Dendritic cell treated with granulocyte-macrophage colony-stimulating factor and Interleukin-4, amounts not matched to agents 40 ng/mL and 50 ng/mL, for 4 days (primary cell): ENCODE results near the gene SEMA4F.

Source experiments
- H3K27ac Mint-ChIP-seq: one replicate; pipeline ENCODE4 v1.8.0; 2022; ENCODE audit warnings: mild to moderate bottlenecking, mixed read lengths
- H3K27me3 Mint-ChIP-seq: one replicate; pipeline ENCODE4 v1.8.0; 2022; ENCODE audit warnings: mild to moderate bottlenecking, mixed read lengths
- H3K36me3 Mint-ChIP-seq: one replicate; pipeline ENCODE4 v1.8.0; 2022; ENCODE audit warnings: low read depth, mixed read lengths
- H3K4me1 Mint-ChIP-seq: one replicate; pipeline ENCODE4 v1.8.0; 2022; ENCODE audit warnings: low read depth, mixed read lengths
- H3K4me3 Mint-ChIP-seq: one replicate; pipeline ENCODE4 v1.8.0; 2022; ENCODE audit warnings: mild to moderate bottlenecking, moderate library complexity, mixed read lengths
- H3K9me3 Mint-ChIP-seq: one replicate; pipeline ENCODE4 v1.8.0; 2022; ENCODE audit warnings: mixed read lengths
- intact Hi-C: fragments of 100-400 bp; cut with micrococcal nuclease; formaldehyde crosslinking; loops from one replicate; pipeline ENCODE4 v1.15.0; 2022

SEMA4F gene

GRCh38 chr2:74645344-74645743 is 8.7 kb upstream of the SEMA4F start:
- Mint-ChIP-seq H3K27me3 (peaks cover 36% of the 10 kb centered on the region), H3K27ac (no peak overlapping the region)

GRCh38 chr2:74646201-74646600 is 7.8 kb upstream of the SEMA4F start:
- no peak overlapping the region for H3K27ac Mint-ChIP-seq
- intact Hi-C loops = no loop called here
- H3K4me3 Mint-ChIP-seq = no peak overlapping the region
- H3K9me3 Mint-ChIP-seq = no peaks in the 10 kb centered on the region
- no peaks in the 10 kb centered on the region for H3K36me3 Mint-ChIP-seq
- peaks cover 39% of the 10 kb centered on the region for H3K27me3 Mint-ChIP-seq
- peaks cover 5% of the 10 kb centered on the region for H3K4me1 Mint-ChIP-seq

More at GRCh38 chr2:74645344-74645743, 8.7 kb upstream of the SEMA4F start:
- H3K9me3 Mint-ChIP-seq = no peaks in the 10 kb centered on the region
- H3K4me1 Mint-ChIP-seq = peaks cover 5% of the 10 kb centered on the region
- no peaks in the 10 kb centered on the region for H3K36me3 Mint-ChIP-seq
- intact Hi-C loops = no loop called here
- no peak overlapping the region for H3K4me3 Mint-ChIP-seq

GRCh38 chr2:74646834-74647482 is 7.1 kb upstream of the SEMA4F start:
- peaks cover 39% of the 10 kb centered on the region for H3K27me3 Mint-ChIP-seq

GRCh38 chr2:74648009-74648443 is 6.0 kb upstream of the SEMA4F start, which contains the start of gene M1AP:
Gene M1AP, minus strand, starts transcription at chr2:74648330. Its CDS starts 8,055 bp downstream, at chr2:74640275.
- no peak within 1 kb of the TSS for H3K27ac Mint-ChIP-seq
- no peaks in the 10 kb centered on the region for H3K9me3 Mint-ChIP-seq
- H3K27me3 Mint-ChIP-seq = peaks cover 45% of the 10 kb centered on the region
- H3K4me3 Mint-ChIP-seq = peak within 1 kb of the TSS; percentile 28
- intact Hi-C loops = no loop called here
- H3K36me3 Mint-ChIP-seq = no peaks in the 10 kb centered on the region
- H3K4me1 Mint-ChIP-seq = peaks cover 5% of the 10 kb centered on the region

More at GRCh38 chr2:74646834-74647482, 7.1 kb upstream of the SEMA4F start:
- Mint-ChIP-seq H3K36me3 (no peaks in the 10 kb centered on the region), H3K9me3 (no peaks in the 10 kb centered on the region), H3K27ac (no peak overlapping the region), H3K4me3 (no peak overlapping the region), H3K4me1 (peaks cover 5% of the 10 kb centered on the region)
- intact Hi-C loops = no loop called here

- Mint-ChIP-seq H3K27me3 (peaks cover 54% of the 10 kb centered on the region), H3K9me3 (no peaks in the 10 kb centered on the region), H3K4me3 (peak overlapping the region; percentile 55), H3K27ac (no peak overlapping the region), H3K36me3 (no peaks in the 10 kb centered on the region), H3K4me1 (peaks cover 13% of the 10 kb centered on the region)
- intact Hi-C loops = no loop called here
Measured at GRCh38 chr2:74653589-74653984, 460 bp upstream of the SEMA4F start.

- Mint-ChIP-seq H3K4me3 (no peak overlapping the region), H3K4me1 (peaks cover 12% of the 10 kb centered on the region), H3K9me3 (no peaks in the 10 kb centered on the region), H3K36me3 (no peaks in the 10 kb centered on the region), H3K27me3 (peaks cover 42% of the 10 kb centered on the region), H3K27ac (no peak overlapping the region)
- intact Hi-C loops = no loop called here
Measured at GRCh38 chr2:74655579-74655978, 1.5 kb downstream of the SEMA4F start.

- Mint-ChIP-seq H3K27ac (no peak overlapping the region), H3K27me3 (peaks cover 34% of the 10 kb centered on the region), H3K4me1 (peaks cover 12% of the 10 kb centered on the region), H3K9me3 (no peaks in the 10 kb centered on the region), H3K4me3 (no peak overlapping the region), H3K36me3 (no peaks in the 10 kb centered on the region)
- intact Hi-C loops = no loop called here
Measured at GRCh38 chr2:74658516-74658915, 4.5 kb downstream of the SEMA4F start.

GRCh38 chr2:74659462-74659861 is 5.4 kb downstream of the SEMA4F start:
- Mint-ChIP-seq H3K27ac (no peak overlapping the region), H3K9me3 (no peaks in the 10 kb centered on the region), H3K4me3 (no peak overlapping the region), H3K4me1 (peaks cover 12% of the 10 kb centered on the region), H3K27me3 (peaks cover 31% of the 10 kb centered on the region), H3K36me3 (no peaks in the 10 kb centered on the region)
- intact Hi-C loops = no loop called here

GRCh38 chr2:74668087-74668486 is 14.0 kb downstream of the SEMA4F start:
- Mint-ChIP-seq H3K4me1 (no peaks in the 10 kb centered on the region), H3K27me3 (peaks cover 4% of the 10 kb centered on the region), H3K9me3 (no peaks in the 10 kb centered on the region), H3K27ac (no peak overlapping the region), H3K4me3 (no peak overlapping the region), H3K36me3 (no peaks in the 10 kb centered on the region)
- intact Hi-C loops = no loop called here

- Mint-ChIP-seq H3K27me3 (peaks cover 4% of the 10 kb centered on the region), H3K4me3 (no peak overlapping the region), H3K4me1 (no peaks in the 10 kb centered on the region), H3K36me3 (no peaks in the 10 kb centered on the region), H3K27ac (no peak overlapping the region), H3K9me3 (no peaks in the 10 kb centered on the region)
- intact Hi-C loops = no loop called here
Measured at GRCh38 chr2:74670263-74670662, 16.2 kb downstream of the SEMA4F start.

- Mint-ChIP-seq H3K27ac (no peak overlapping the region), H3K4me1 (peaks cover 5% of the 10 kb centered on the region), H3K36me3 (no peaks in the 10 kb centered on the region), H3K27me3 (peaks cover 4% of the 10 kb centered on the region), H3K4me3 (no peak overlapping the region), H3K9me3 (no peaks in the 10 kb centered on the region)
- intact Hi-C loops = no loop called here
Measured at GRCh38 chr2:74671479-74671878, 17.4 kb downstream of the SEMA4F start.

- intact Hi-C loops = no loop called here
- Mint-ChIP-seq H3K4me1 (peaks cover 7% of the 10 kb centered on the region), H3K4me3 (no peak overlapping the region), H3K27me3 (peaks cover 5% of the 10 kb centered on the region), H3K27ac (no peak overlapping the region), H3K9me3 (no peaks in the 10 kb centered on the region), H3K36me3 (no peaks in the 10 kb centered on the region)
Measured at GRCh38 chr2:74673826-74674528, 19.9 kb downstream of the SEMA4F start.

GRCh38 chr2:74675090-74675489 is 21.0 kb downstream of the SEMA4F start:
- no peaks in the 10 kb centered on the region for H3K9me3 Mint-ChIP-seq
- H3K36me3 Mint-ChIP-seq = no peaks in the 10 kb centered on the region
- no peak overlapping the region for H3K4me3 Mint-ChIP-seq
- no peak overlapping the region for H3K27ac Mint-ChIP-seq
- H3K4me1 Mint-ChIP-seq = peaks cover 7% of the 10 kb centered on the region
- intact Hi-C loops = no loop called here
- peaks cover 5% of the 10 kb centered on the region for H3K27me3 Mint-ChIP-seq

- Mint-ChIP-seq H3K4me1 (peaks cover 14% of the 10 kb centered on the region), H3K27me3 (peaks cover 5% of the 10 kb centered on the region), H3K36me3 (no peaks in the 10 kb centered on the region), H3K4me3 (no peak overlapping the region), H3K9me3 (no peaks in the 10 kb centered on the region), H3K27ac (no peak overlapping the region)
- intact Hi-C loops = no loop called here
Measured at GRCh38 chr2:74676331-74676730, 22.3 kb downstream of the SEMA4F start.
